Astrocyte (in vitro differentiated cells and primary cell): ENCODE measurements around the gene SST. TPM values are rescaled to one million over a fixed set of nuclear protein-coding genes. Genes with fewer than 3 reads are reported as not detected.
"Not testable (repeated sequence)": the region's sequence is repeated elsewhere in the genome, so short reads cannot be mapped to it uniquely, and the experiment has no call there.

ENCODE experiments used
- DNase-seq: peaks from one replicate; pipeline ENCODE4 v3.0.0-alpha.2; 2010; ENCODE audit warnings: low read depth
- FAIRE-seq: peaks from 2 replicates; lab custom pipeline; 2011; peaks lifted over from hg19 to GRCh38; lab: Jason Lieb, UNC
- H2AFZ ChIP-seq: 2 replicates; pipeline ENCODE4 v1.6.0; 2012; ENCODE audit warnings: low read depth, low read length, inconsistent platforms
- H3K27ac ChIP-seq: 2 replicates; pipeline ENCODE4 v1.5.1; 2011; ENCODE audit warnings: low read depth, low read length, inconsistent platforms
- H3K27me3 ChIP-seq: 2 replicates; pipeline ENCODE4 v1.6.0; 2011; ENCODE audit warnings: low read length, inconsistent platforms; ENCODE audit not compliant: insufficient read depth
- H3K36me3 ChIP-seq: 2 replicates; pipeline ENCODE4 v1.5.1; 2011; ENCODE audit warnings: low read length, inconsistent platforms; ENCODE audit not compliant: insufficient read depth
- H3K4me1 ChIP-seq: 2 replicates; pipeline ENCODE4 v1.5.1; 2011; ENCODE audit warnings: low read length, inconsistent platforms; ENCODE audit not compliant: insufficient read depth
- H3K4me2 ChIP-seq: 2 replicates; pipeline ENCODE4 v1.6.0; 2012; ENCODE audit warnings: low read length, inconsistent platforms
- H3K4me3 ChIP-seq: 2 replicates; pipeline ENCODE4 v1.5.1; 2011; ENCODE audit warnings: low read depth, mild to moderate bottlenecking, low read length, inconsistent platforms; ENCODE audit not compliant: insufficient read depth
- H3K79me2 ChIP-seq: 2 replicates; pipeline ENCODE4 v1.6.0; 2012; ENCODE audit warnings: mild to moderate bottlenecking, low read length, inconsistent platforms; ENCODE audit not compliant: insufficient read depth
- H3K9ac ChIP-seq: 2 replicates; pipeline ENCODE4 v1.6.0; 2012; ENCODE audit warnings: mild to moderate bottlenecking, low read length, inconsistent platforms
- H3K9me3 ChIP-seq: 2 replicates; pipeline ENCODE4 v1.5.1; 2012; ENCODE audit warnings: low read depth, mild to moderate bottlenecking, low read length, inconsistent platforms; ENCODE audit not compliant: insufficient read depth
- H4K20me1 ChIP-seq: 2 replicates; pipeline ENCODE4 v1.6.0; 2012; ENCODE audit warnings: low read length, inconsistent platforms; ENCODE audit not compliant: insufficient read depth
- H3K27ac Mint-ChIP-seq: one replicate; pipeline ENCODE4 v1.8.0; 2021; ENCODE audit warnings: mild to moderate bottlenecking, mixed read lengths; ENCODE audit not compliant: unreplicated experiment
- H3K27me3 Mint-ChIP-seq: one replicate; pipeline ENCODE4 v1.8.0; 2021; ENCODE audit warnings: low read depth, mixed read lengths; ENCODE audit not compliant: unreplicated experiment
- H3K36me3 Mint-ChIP-seq: one replicate; pipeline ENCODE4 v1.8.0; 2021; ENCODE audit warnings: low read depth, mixed read lengths; ENCODE audit not compliant: unreplicated experiment
- H3K4me1 Mint-ChIP-seq: one replicate; pipeline ENCODE4 v1.8.0; 2021; ENCODE audit warnings: low read depth, mixed read lengths; ENCODE audit not compliant: unreplicated experiment
- H3K4me3 Mint-ChIP-seq: one replicate; pipeline ENCODE4 v1.8.0; 2021; ENCODE audit warnings: mild to moderate bottlenecking, moderate library complexity, mixed read lengths; ENCODE audit not compliant: unreplicated experiment
- H3K9me3 Mint-ChIP-seq: one replicate; pipeline ENCODE4 v1.8.0; 2021; ENCODE audit warnings: mild to moderate bottlenecking, mixed read lengths; ENCODE audit not compliant: unreplicated experiment
- CTCF ChIP-seq: IDR thresholded peaks from 2 replicates; pipeline ENCODE4 v1.5.1; 2011; ENCODE audit warnings: low read depth, mild to moderate bottlenecking, inconsistent platforms, low read length, moderate library complexity; ENCODE audit not compliant: insufficient read depth
- EZH2 ChIP-seq: IDR thresholded peaks from 2 replicates; pipeline ENCODE4 v1.6.1; 2012; ENCODE audit warnings: mild to moderate bottlenecking, low read length, inconsistent platforms; ENCODE audit not compliant: insufficient read depth
- total RNA-seq: library from RNA; stranded (reverse); gene quantifications from 2 replicates; pipeline ENCODE4 v1.2.1, GENCODE V29; 2021

SST gene
- total RNA-seq, 1 donor from 2014 or later, result 0.77 TPM

- H3K4me3 ChIP-seq, result no peak overlapping the region
- Mint-ChIP-seq H3K4me1 (no peaks in the 10 kb centered on the region), H3K36me3 (no peaks in the 10 kb centered on the region), H3K27me3 (peaks cover 25% of the 10 kb centered on the region), H3K4me3 (no peak overlapping the region), H3K9me3 (peaks cover 1% of the 10 kb centered on the region), H3K27ac (no peak overlapping the region)
- H3K79me2 ChIP-seq, result no peaks in the 10 kb centered on the region
- peaks cover 6% of the 10 kb centered on the region for H3K27me3 ChIP-seq
- no peaks in the 10 kb centered on the region for H3K9me3 ChIP-seq
- H3K27ac ChIP-seq, result no peak overlapping the region
- TF ChIP-seq CTCF, result no peak
- TF ChIP-seq EZH2, result no peak
- no peaks in the 10 kb centered on the region for H3K4me1 ChIP-seq
- no peaks in the 10 kb centered on the region for H4K20me1 ChIP-seq
- no peaks in the 10 kb centered on the region for H3K36me3 ChIP-seq
- no peak overlapping the region for H3K9ac ChIP-seq
- no peak for FAIRE-seq
- no peak for DNase-seq
- H2AFZ ChIP-seq, result no peak overlapping the region
- no peak overlapping the region for H3K4me2 ChIP-seq
Observed at GRCh38 chr3:187651282-187651681, 18.9 kb downstream of the SST start.

GRCh38 chr3:187648177-187648576 is 22.0 kb downstream of the SST start:
- H3K36me3 Mint-ChIP-seq, result no peaks in the 10 kb centered on the region
- TF ChIP-seq CTCF, result no peak
- no peak for TF ChIP-seq EZH2
- Histone ChIP-seq H3K27ac (no peak overlapping the region), H3K27me3 (peaks cover 2% of the 10 kb centered on the region), H3K4me1 (no peaks in the 10 kb centered on the region), H3K4me2 (no peak overlapping the region), H3K9ac (no peak overlapping the region), H4K20me1 (no peaks in the 10 kb centered on the region), H3K9me3 (no peaks in the 10 kb centered on the region), H3K79me2 (no peaks in the 10 kb centered on the region), H3K4me3 (no peak overlapping the region), H2AFZ (no peak overlapping the region), H3K36me3 (no peaks in the 10 kb centered on the region)
- no peaks in the 10 kb centered on the region for H3K4me1 Mint-ChIP-seq
- H3K4me3 Mint-ChIP-seq, result no peak overlapping the region
- FAIRE-seq, result no peak
- H3K27me3 Mint-ChIP-seq, result peaks cover 25% of the 10 kb centered on the region
- no peak overlapping the region for H3K27ac Mint-ChIP-seq
- H3K9me3 Mint-ChIP-seq, result peaks cover 3% of the 10 kb centered on the region
- DNase-seq, result no peak

- no peak overlapping the region for H3K4me3 ChIP-seq
- H3K4me2 ChIP-seq, result no peak overlapping the region
- Mint-ChIP-seq H3K36me3 (no peaks in the 10 kb centered on the region), H3K27ac (no peak overlapping the region), H3K9me3 (peaks cover 3% of the 10 kb centered on the region), H3K4me3 (no peak overlapping the region), H3K27me3 (peaks cover 25% of the 10 kb centered on the region), H3K4me1 (no peaks in the 10 kb centered on the region)
- FAIRE-seq (no peak), DNase-seq (no peak)
- H3K27ac ChIP-seq, result no peak overlapping the region
- TF ChIP-seq CTCF (no peak), EZH2 (no peak)
- H3K4me1 ChIP-seq, result no peaks in the 10 kb centered on the region
- no peak overlapping the region for H3K9ac ChIP-seq
- H2AFZ ChIP-seq, result no peak overlapping the region
- peaks cover 2% of the 10 kb centered on the region for H3K27me3 ChIP-seq
- H4K20me1 ChIP-seq, result no peaks in the 10 kb centered on the region
- H3K79me2 ChIP-seq, result no peaks in the 10 kb centered on the region
- H3K36me3 ChIP-seq, result no peaks in the 10 kb centered on the region
- H3K9me3 ChIP-seq, result no peaks in the 10 kb centered on the region
Observed at GRCh38 chr3:187646906-187647660, 23.1 kb downstream of the SST start.

- H3K27me3 Mint-ChIP-seq, result peaks cover 18% of the 10 kb centered on the region
- not testable (repeated sequence) for H3K9ac ChIP-seq, H3K4me1 ChIP-seq, H3K36me3 Mint-ChIP-seq, H3K9me3 Mint-ChIP-seq, H3K79me2 ChIP-seq, H3K9me3 ChIP-seq, H3K4me1 Mint-ChIP-seq, H3K27me3 ChIP-seq, DNase-seq, H3K27ac Mint-ChIP-seq, H3K4me2 ChIP-seq, H3K27ac ChIP-seq, H3K4me3 Mint-ChIP-seq, FAIRE-seq, H4K20me1 ChIP-seq, H3K4me3 ChIP-seq, H2AFZ ChIP-seq, H3K36me3 ChIP-seq
Observed at GRCh38 chr3:187645379-187645778, 24.8 kb downstream of the SST start.
